Peyer's patch (tissue), 4 donors: ENCODE data around the gene HOXA5.

Experiments used
- POLR2A ChIP-seq, 2 donors: fragments of 450-650 bp; IDR thresholded peaks; one replicate each; pipeline ENCODE4 v1.5.1; 2017; ENCODE audit warnings: antibody characterized with exemption in 2 of 2, mild to moderate bottlenecking in 2 of 2, moderate library complexity in 2 of 2
- TF ChIP-seq, protein P1 (sequence below), 6 experiments: fragments of 450-650 bp in 4 of 6; fragments of 200-600 bp in 2 of 6; sonication (generic) in 1 of 6; IDR thresholded peaks; one replicate each; pipeline ENCODE4 v1.5.1; 2017 to 2019; ENCODE audit warnings: antibody characterized with exemption in 6 of 6, mild to moderate bottlenecking in 3 of 6, moderate library complexity in 1 of 6

DNA sequence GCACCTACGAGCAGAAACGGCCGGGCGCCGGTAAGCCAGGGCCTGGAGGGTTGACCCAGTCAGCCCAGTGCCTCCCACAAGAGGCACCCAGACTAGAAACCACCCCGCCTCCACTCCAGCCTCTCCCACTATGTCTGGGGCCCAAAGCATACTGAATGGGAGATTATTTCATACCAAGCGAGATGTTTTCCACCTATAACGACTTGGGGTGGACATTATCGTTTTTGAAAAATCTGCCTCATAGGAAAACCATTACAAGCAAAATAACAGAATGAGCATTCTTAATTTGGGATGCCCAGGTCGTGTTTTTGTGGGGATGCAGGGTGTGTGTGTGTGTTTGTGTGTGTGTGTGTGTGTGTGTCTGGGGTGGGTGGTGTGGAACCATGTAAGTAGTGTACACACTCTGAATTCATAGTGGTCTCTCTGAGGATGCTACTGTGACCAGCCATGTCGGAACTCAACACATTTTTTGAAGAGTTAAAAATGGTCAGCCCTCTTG lies 2.5 kb upstream of the HOXA5 start:
- TF ChIP-seq, protein P1, sequence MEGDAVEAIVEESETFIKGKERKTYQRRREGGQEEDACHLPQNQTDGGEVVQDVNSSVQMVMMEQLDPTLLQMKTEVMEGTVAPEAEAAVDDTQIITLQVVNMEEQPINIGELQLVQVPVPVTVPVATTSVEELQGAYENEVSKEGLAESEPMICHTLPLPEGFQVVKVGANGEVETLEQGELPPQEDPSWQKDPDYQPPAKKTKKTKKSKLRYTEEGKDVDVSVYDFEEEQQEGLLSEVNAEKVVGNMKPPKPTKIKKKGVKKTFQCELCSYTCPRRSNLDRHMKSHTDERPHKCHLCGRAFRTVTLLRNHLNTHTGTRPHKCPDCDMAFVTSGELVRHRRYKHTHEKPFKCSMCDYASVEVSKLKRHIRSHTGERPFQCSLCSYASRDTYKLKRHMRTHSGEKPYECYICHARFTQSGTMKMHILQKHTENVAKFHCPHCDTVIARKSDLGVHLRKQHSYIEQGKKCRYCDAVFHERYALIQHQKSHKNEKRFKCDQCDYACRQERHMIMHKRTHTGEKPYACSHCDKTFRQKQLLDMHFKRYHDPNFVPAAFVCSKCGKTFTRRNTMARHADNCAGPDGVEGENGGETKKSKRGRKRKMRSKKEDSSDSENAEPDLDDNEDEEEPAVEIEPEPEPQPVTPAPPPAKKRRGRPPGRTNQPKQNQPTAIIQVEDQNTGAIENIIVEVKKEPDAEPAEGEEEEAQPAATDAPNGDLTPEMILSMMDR (IDR thresholded peaks at IDR 0.05) = no peak
- TF ChIP-seq POLR2A (IDR thresholded peaks at IDR 0.05) = no peak
